ENCODE results near the gene FAM217B.
"Not testable (repeated sequence)": the region's sequence is repeated elsewhere in the genome, so short reads cannot be mapped to it uniquely, and the experiment has no call there.

Gene FAM217B

GRCh38 chr20:59938696-59939051 lies 1.5 kb upstream of the FAM217B start:
- no peak for DNase-seq (ENCODE audit: low read depth)

- DNase-seq (ENCODE audit: low read depth) = no peak
These were observed 924 bp upstream of the FAM217B start for GRCh38 chr20:59939052-59939878.

- no peak for DNase-seq (ENCODE audit: low read depth)
These were observed 385 bp upstream of the FAM217B start for GRCh38 chr20:59939879-59940128.

DNA sequence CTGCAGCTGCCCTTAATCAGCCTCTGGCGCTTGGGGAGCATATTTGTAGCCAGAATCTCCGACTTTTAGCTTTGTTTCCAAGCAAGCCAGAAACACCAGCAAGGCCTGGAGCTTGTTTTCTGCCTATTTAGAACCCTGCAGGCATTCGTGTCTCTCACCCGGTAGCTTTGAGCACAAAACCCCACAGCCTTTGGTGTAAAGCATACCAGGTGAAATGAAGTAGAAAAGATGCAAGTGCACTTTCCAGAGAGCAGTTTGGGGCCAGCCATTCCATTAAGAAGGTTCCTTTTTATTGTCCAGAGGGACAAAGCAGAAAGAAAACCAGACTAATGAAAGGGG lies 736 bp downstream of the FAM217B start:
- DNase-seq (ENCODE audit: low read depth) = no peak

DNA sequence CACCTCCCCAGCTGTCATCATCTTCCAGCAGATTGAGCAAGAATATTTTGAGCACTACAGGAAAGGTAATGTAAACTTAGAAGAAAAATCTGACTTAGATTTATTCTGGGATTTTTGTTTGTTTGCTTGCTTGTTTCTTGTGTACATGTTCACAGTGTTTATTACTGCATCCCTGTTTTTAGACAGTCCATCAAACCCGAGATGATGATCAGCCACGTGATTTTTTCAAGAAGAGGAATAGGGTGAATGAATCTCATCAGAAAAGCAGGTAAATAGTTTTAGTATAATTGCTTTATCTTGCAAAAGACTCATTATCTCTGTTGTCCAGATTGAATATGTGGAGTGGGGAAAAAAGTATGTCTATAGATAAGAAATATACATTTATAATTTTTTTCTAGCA lies 2.1 kb downstream of the FAM217B start:
- DNase-seq (ENCODE audit: low read depth) = no peak

DNA sequence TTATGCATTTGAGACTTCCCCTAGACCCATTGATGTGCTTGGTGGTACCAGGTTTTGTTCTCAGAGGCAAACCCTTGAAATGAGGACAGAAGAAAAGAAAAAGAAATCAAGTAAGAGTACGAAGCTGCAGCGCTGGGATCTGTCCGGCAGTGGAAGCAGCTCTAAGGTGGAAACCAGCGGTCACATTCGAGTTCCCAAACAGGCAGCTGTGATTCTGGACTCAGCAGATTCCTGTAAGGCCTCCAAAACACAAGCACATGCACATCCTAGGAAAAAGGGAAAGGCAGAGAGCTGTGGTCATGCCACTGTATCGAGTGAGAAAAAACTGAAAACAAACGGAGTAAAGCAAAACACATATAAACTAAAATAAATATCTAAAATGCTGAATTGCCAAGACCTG lies 4.5 kb downstream of the FAM217B start:
- DNase-seq (ENCODE audit: low read depth) = no peak

DNA sequence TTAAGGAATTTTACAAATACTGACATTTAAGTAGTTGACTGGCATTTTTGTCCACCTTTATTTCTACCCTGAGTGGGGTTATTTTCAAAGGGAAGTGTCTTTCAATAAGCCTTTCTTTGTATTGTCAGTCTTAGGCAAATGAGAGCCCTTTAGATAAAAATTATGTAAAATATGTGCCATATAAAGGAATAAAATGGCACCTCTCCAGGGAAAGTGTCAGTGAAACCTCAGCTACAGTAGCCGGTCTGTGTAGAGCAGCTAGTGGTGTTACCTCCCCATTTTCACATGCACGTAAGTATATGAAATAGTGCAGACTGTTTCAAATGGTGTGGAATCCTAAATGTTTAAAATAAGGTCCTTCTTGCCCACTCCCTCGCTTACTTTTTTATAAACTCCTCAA lies 5.0 kb downstream of the FAM217B start:
- no peak for DNase-seq (ENCODE audit: low read depth)

GRCh38 chr20:59945731-59946130 lies 5.5 kb downstream of the FAM217B start:
- no peak for DNase-seq (ENCODE audit: low read depth)

- DNase-seq (ENCODE audit: low read depth) = no peak
These were observed 7.2 kb downstream of the FAM217B start for GRCh38 chr20:59947376-59947775.

GRCh38 chr20:59948212-59948611 lies 8.0 kb downstream of the FAM217B start:
- DNase-seq (ENCODE audit: low read depth) = no peak

DNA sequence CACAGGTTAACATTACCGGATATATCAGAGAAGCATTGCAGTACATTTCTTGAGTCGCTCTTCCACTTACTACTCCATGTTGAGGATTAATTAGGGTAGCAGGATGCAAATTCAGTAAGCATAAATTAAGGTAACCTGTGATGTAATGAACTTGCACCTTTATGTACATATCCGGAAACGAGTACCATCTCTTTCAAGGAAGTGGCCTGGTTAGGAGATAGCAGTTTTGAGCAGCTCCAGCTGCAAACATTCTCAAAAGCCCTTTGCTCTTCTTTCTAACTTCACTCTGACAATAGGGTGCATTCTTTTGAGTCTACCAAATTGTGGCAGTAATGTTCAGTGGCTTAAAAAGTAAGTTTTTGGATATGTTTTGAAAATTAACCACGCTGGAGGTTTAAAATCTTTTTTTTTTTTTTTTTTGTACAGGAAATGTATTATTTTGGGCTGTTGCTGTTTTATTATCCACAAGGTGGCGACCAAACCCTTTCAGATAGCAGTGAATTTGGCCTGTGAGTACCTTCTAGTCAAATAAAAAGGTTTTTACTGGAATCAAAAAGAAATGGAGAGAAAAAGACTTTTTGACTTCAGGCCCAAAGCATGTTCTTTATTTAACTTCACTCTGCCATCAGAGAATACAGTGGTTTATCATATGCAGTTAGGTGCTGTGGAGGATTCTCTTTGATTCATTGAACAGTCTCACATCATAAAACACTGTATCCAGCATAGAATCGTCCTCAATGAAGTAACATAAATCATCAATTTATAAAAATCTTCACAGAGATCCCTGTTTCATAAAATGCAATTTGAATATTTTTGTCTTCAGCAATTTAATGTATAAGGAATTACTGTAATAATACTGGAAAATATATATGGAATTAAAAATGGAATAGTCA lies 8.9 kb downstream of the FAM217B start:
- no peak for DNase-seq (ENCODE audit: low read depth)

DNA sequence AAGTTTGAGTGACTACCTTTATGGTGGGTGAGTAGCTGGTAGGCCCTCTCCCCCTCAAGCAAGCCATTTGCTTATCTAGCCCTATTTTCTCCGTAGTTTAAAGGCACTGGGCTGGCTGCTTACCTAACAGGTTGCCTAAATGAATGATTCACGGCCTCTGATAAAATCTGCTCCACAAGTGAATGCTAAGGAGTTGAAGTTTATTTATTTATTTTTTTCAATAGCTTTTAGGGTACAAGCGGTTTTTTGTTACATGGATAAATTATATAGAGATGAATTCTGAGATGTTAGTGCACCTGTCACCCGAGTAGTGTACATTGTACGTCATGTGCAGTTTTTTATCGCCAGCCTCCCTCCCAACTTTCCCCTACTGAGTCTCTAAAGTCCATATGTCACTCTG lies 9.7 kb downstream of the FAM217B start:
- no peak for DNase-seq (ENCODE audit: low read depth)

GRCh38 chr20:59954718-59955117 lies 14.5 kb downstream of the FAM217B start:
- DNase-seq (ENCODE audit: low read depth) = no peak

- DNase-seq (ENCODE audit: low read depth) = no peak
These were observed 15.1 kb downstream of the FAM217B start for GRCh38 chr20:59955131-59955796.

GRCh38 chr20:59957568-59957967 lies 17.4 kb downstream of the FAM217B start:
- DNase-seq (ENCODE audit: low read depth) = not testable (repeated sequence)

- no peak for DNase-seq (ENCODE audit: low read depth)
These were observed 17.9 kb downstream of the FAM217B start, which contains the start of gene CDH26 for GRCh38 chr20:59958123-59958522. Gene CDH26 (plus strand): TSS chr20:59958423. CDS start chr20:59958727, 304 bp downstream.

- DNase-seq (ENCODE audit: low read depth) = no peak
These were observed 18.4 kb downstream of the FAM217B start for GRCh38 chr20:59958626-59959025.

GRCh38 chr20:59961423-59961822 lies 21.2 kb downstream of the FAM217B start:
- DNase-seq (ENCODE audit: low read depth) = no peak

GRCh38 chr20:59962155-59962554 lies 22.0 kb downstream of the FAM217B start:
- DNase-seq (ENCODE audit: low read depth) = no peak

- DNase-seq (ENCODE audit: low read depth) = no peak
These were observed 26.2 kb downstream of the FAM217B start for GRCh38 chr20:59966428-59966827.

GRCh38 chr20:59971428-59971827 lies 31.2 kb downstream of the FAM217B start:
- no peak for DNase-seq (ENCODE audit: low read depth)

GRCh38 chr20:59972037-59972801 lies 32.0 kb downstream of the FAM217B start:
- DNase-seq (ENCODE audit: low read depth) = no peak
